ENCODE data around the gene GPC3.

DNA sequence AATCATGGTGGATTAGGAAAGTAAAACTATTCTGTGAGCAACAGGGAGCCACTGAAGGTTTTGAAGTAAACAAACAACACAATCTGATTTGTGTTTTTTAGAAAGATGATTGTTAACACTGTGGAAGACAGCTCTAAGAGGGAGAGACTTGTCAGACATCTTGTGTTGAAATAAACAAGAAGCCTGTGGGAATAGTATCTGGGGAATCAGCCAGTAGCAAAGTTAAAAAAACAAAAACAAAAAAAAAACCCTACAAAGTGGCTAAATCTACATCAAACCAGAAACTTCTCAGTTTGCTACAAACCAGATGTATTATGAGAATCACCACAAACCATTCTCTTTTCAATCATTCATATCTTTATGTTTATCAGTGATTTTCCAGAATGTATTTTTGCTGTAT, 444.4 kb downstream of the GPC3 start:
- TF ChIP-seq, protein P1, sequence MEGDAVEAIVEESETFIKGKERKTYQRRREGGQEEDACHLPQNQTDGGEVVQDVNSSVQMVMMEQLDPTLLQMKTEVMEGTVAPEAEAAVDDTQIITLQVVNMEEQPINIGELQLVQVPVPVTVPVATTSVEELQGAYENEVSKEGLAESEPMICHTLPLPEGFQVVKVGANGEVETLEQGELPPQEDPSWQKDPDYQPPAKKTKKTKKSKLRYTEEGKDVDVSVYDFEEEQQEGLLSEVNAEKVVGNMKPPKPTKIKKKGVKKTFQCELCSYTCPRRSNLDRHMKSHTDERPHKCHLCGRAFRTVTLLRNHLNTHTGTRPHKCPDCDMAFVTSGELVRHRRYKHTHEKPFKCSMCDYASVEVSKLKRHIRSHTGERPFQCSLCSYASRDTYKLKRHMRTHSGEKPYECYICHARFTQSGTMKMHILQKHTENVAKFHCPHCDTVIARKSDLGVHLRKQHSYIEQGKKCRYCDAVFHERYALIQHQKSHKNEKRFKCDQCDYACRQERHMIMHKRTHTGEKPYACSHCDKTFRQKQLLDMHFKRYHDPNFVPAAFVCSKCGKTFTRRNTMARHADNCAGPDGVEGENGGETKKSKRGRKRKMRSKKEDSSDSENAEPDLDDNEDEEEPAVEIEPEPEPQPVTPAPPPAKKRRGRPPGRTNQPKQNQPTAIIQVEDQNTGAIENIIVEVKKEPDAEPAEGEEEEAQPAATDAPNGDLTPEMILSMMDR (IDR thresholded peaks at IDR 0.05; ENCODE audit: low read length) = no peak
- TF ChIP-seq EZH2 (IDR thresholded peaks at IDR 0.05; ENCODE audit: borderline replicate concordance, low read length) = no peak
